MM.1S (cell line): ENCODE data around the gene DOLK.

Experiments
- CTCF ChIP-seq: fragments of 300-600 bp; sonication (generic); IDR thresholded peaks from 2 replicates; pipeline ENCODE4 v1.5.1; 2016; ENCODE audit warnings: antibody characterized with exemption, low read length, mixed read lengths
- EZH2 ChIP-seq: fragments of 300-600 bp; sonication (generic); optimal IDR thresholded peaks from 2 replicates; pipeline ENCODE3; 2017; ENCODE audit warnings: low read depth, mild to moderate bottlenecking, antibody characterized with exemption, low read length, mixed read lengths

DNA sequence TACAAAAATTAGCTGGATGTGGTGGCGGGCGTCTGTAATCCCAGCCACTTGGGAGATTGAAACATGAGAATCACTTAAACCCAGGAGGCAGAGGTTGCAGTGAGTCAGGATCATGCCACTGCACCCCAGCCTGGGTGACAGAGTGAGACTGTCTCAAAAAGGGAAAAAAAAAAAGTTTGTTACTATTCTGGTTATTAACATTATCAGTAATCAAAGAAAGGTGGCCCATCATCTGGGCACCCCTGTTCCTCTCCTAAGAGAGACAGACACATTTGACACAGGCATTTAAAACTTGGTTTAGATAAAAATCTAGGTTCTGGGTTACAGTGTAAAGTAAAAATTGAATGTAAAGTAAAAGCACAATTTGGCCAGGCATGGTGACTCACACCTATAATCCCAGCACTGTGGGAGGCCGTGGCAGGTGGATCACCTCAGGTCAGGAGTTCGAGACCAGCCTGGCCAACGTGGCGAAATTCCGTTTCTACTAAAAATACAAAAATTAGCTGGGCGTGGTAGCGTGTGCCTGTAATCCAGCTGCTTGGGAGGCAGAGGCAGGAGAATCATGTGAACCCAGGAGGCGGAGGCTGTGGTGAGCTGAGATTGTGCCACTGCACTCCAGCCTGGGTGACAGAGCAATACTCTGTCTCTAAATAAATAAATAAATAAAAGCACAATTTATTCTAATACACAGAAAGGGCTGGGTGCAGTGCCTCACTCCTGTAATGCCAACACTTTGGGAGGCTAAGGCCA lies 43.4 kb downstream of the DOLK start:
- TF ChIP-seq EZH2 (no peak), CTCF (no peak)
